Keratinocyte (primary cell): ENCODE data around the gene CEP152. TPM values are rescaled to one million over a fixed set of nuclear protein-coding genes. Genes with fewer than 3 reads are reported as not detected.

Experiments used
- DNase-seq: peaks from one replicate; pipeline ENCODE4 v3.0.0-alpha.2; 2011; ENCODE audit warnings: low read depth, missing footprints, low spot score
- FAIRE-seq: peaks from 2 replicates; lab custom pipeline; 2011; peaks lifted over from hg19 to GRCh38; lab: Jason Lieb, UNC
- H2AFZ ChIP-seq: 2 replicates; pipeline ENCODE4 v1.6.0; 2012; ENCODE audit warnings: low read length, control low read depth, inconsistent platforms; ENCODE audit not compliant: control insufficient read depth
- H3K27ac ChIP-seq: 2 replicates; pipeline ENCODE4 v1.5.1; 2011; ENCODE audit warnings: low read length; ENCODE audit not compliant: control insufficient read depth, insufficient read depth
- H3K27me3 ChIP-seq: 3 replicates; pipeline ENCODE4 v1.6.0; 2011; ENCODE audit warnings: low read length; ENCODE audit not compliant: control insufficient read depth, insufficient read depth; ENCODE audit errors: extremely low read depth
- H3K36me3 ChIP-seq, 2 experiments: 2 replicates in 1 of 2; 3 replicates in 1 of 2; pipeline ENCODE4 v1.5.1; 2011; ENCODE audit warnings: low read length in 2 of 2, mild to moderate bottlenecking in 1 of 2; ENCODE audit not compliant: control insufficient read depth in 2 of 2, insufficient read depth in 2 of 2; ENCODE audit errors: extremely low read depth in 1 of 2
- H3K4me1 ChIP-seq: 3 replicates; pipeline ENCODE4 v1.5.1; 2011; ENCODE audit warnings: low read length; ENCODE audit not compliant: control insufficient read depth, insufficient read depth; ENCODE audit errors: extremely low read depth
- H3K4me2 ChIP-seq: 3 replicates; pipeline ENCODE4 v1.6.0; 2011; ENCODE audit warnings: low read depth, low read length; ENCODE audit not compliant: control insufficient read depth, insufficient read depth; ENCODE audit errors: extremely low read depth
- H3K4me3 ChIP-seq, 3 experiments: fragments of 200-600 bp in 1 of 3; sonication (generic) in 1 of 3; 2 replicates in 2 of 3; 3 replicates in 1 of 3; pipeline ENCODE4 v1.5.1; 2011 to 2016; ENCODE audit warnings: low read length in 3 of 3, mild to moderate bottlenecking in 3 of 3, control low read depth in 2 of 3, inconsistent platforms in 1 of 3, low read depth in 1 of 3, mixed read lengths in 1 of 3, mixed run types in 1 of 3, moderate library complexity in 1 of 3; ENCODE audit not compliant: control insufficient read depth in 2 of 3, insufficient read depth in 2 of 3; ENCODE audit errors: extremely low read depth in 1 of 3
- H3K79me2 ChIP-seq: 2 replicates; pipeline ENCODE4 v1.6.0; 2012; ENCODE audit warnings: low read length; ENCODE audit not compliant: control insufficient read depth, insufficient read depth
- H3K9ac ChIP-seq: 3 replicates; pipeline ENCODE4 v1.6.0; 2011; ENCODE audit warnings: low read length; ENCODE audit not compliant: control insufficient read depth, insufficient read depth; ENCODE audit errors: extremely low read depth
- H3K9me1 ChIP-seq: 3 replicates; pipeline ENCODE4 v1.6.0; 2011; ENCODE audit warnings: low read length; ENCODE audit not compliant: control insufficient read depth, insufficient read depth; ENCODE audit errors: extremely low read depth
- H3K9me3 ChIP-seq: 2 replicates; pipeline ENCODE4 v1.5.1; 2012; ENCODE audit warnings: low read depth, low read length; ENCODE audit not compliant: control insufficient read depth
- H4K20me1 ChIP-seq: 3 replicates; pipeline ENCODE4 v1.6.0; 2011; ENCODE audit warnings: low read length; ENCODE audit not compliant: control insufficient read depth, insufficient read depth; ENCODE audit errors: extremely low read depth
- CTCF ChIP-seq, 3 experiments: IDR thresholded peaks in 1 of 3; conservative IDR thresholded peaks in 1 of 3; optimal IDR thresholded peaks in 1 of 3; 2 replicates in 2 of 3; 3 replicates in 1 of 3; pipeline versions ENCODE3 to v1.5.1; 2011; ENCODE audit warnings: low read length in 3 of 3, mild to moderate bottlenecking in 3 of 3, moderate library complexity in 2 of 3, control low read depth in 1 of 3, inconsistent platforms in 1 of 3; ENCODE audit not compliant: insufficient read depth in 2 of 3; ENCODE audit errors: extremely low read depth in 1 of 3
- EZH2 ChIP-seq: IDR thresholded peaks from one replicate; pipeline ENCODE4 v1.6.1; 2012; ENCODE audit warnings: inconsistent platforms, mild to moderate bottlenecking, low read length, moderate library complexity
- dilution Hi-C: fragments of 300-500 bp; cut with MboI; formaldehyde crosslinking; loops from one replicate; pipeline ENCODE4 v1.7.0; 2020; ENCODE audit warnings: low sequenced_read_pairs; ENCODE audit not compliant: extremely low pct_ligation_motif_present
- polyA plus RNA-seq, 5 experiments: library from polyadenylated mRNA; depleted of rRNA in 3 of 5; stranded (reverse) in 3 of 5; stranded (forward) in 1 of 5; unstranded in 1 of 5; fragments of >200 nt; gene quantifications; 1 replicate in 1 of 5; 2 replicates in 3 of 5; 3 replicates in 1 of 5; pipeline versions ENCODE4 v1.2.1 to v1.2.3, GENCODE V29; 2011 to 2012; ENCODE audit warnings: missing spikeins in 2 of 5, low read depth in 1 of 5, low replicate concordance in 1 of 5

The CEP152 gene
- polyA plus RNA-seq, 1 donor (not counting 4 experiments of a cell fraction or from before 2014, with no cell fraction given), result 4.0 TPM

GRCh38 chr15:48802257-48802656 is 8.6 kb downstream of the CEP152 start:
- no peak overlapping the region for H3K9ac ChIP-seq
- no peaks in the 10 kb centered on the region for H3K4me1 ChIP-seq
- H3K79me2 ChIP-seq, result peaks cover 6% of the 10 kb centered on the region
- H2AFZ ChIP-seq, result no peak overlapping the region
- no peaks in the 10 kb centered on the region for H3K9me1 ChIP-seq
- no peak overlapping the region for H3K27ac ChIP-seq
- no peak for DNase-seq
- no peaks in the 10 kb centered on the region for H3K36me3 ChIP-seq
- TF ChIP-seq EZH2, result no peak
- TF ChIP-seq CTCF (optimal IDR thresholded peaks at IDR 0.05 in 1 of 3, IDR thresholded peaks at IDR 0.05 in 1 of 3, conservative IDR thresholded peaks at IDR 0.05 in 1 of 3; ENCODE audit: extremely low read depth in 1 of 3, insufficient read depth in 2 of 3, low read length in 3 of 3), result no peak
- no peak for FAIRE-seq
- H3K4me3 ChIP-seq, result no peak overlapping the region
- no peaks in the 10 kb centered on the region for H4K20me1 ChIP-seq
- no peaks in the 10 kb centered on the region for H3K27me3 ChIP-seq
- H3K4me2 ChIP-seq, result no peak overlapping the region
- no peaks in the 10 kb centered on the region for H3K9me3 ChIP-seq
- dilution Hi-C loops, result no loop called here

GRCh38 chr15:48800811-48801455 is 9.9 kb downstream of the CEP152 start:
- H3K4me2 ChIP-seq, result no peak overlapping the region
- H3K27me3 ChIP-seq, result no peaks in the 10 kb centered on the region
- dilution Hi-C loops, result no loop called here
- H2AFZ ChIP-seq, result no peak overlapping the region
- DNase-seq, result no peak
- H3K9me3 ChIP-seq, result no peaks in the 10 kb centered on the region
- H3K4me1 ChIP-seq, result no peaks in the 10 kb centered on the region
- peaks cover 2% of the 10 kb centered on the region for H3K79me2 ChIP-seq
- no peak for FAIRE-seq
- H3K36me3 ChIP-seq, result no peaks in the 10 kb centered on the region
- no peak overlapping the region for H3K4me3 ChIP-seq
- H3K9ac ChIP-seq, result no peak overlapping the region
- H3K9me1 ChIP-seq, result no peaks in the 10 kb centered on the region
- no peak overlapping the region for H3K27ac ChIP-seq
- no peaks in the 10 kb centered on the region for H4K20me1 ChIP-seq
- TF ChIP-seq CTCF (optimal IDR thresholded peaks at IDR 0.05 in 1 of 3, IDR thresholded peaks at IDR 0.05 in 1 of 3, conservative IDR thresholded peaks at IDR 0.05 in 1 of 3; ENCODE audit: extremely low read depth in 1 of 3, insufficient read depth in 2 of 3, low read length in 3 of 3) (peak in 2 of 3 experiments; percentile 6 to 36), EZH2 (no peak)
